Stimulated activated effector memory CD8-positive, alpha-beta T cell treated with anti-CD3 and anti-CD28 coated beads, Interleukin-12 subunit alpha, Interleukin-12 subunit beta, amount 100 ng/mL, for 72 hours (primary cell): ENCODE data around the gene SMIM8.

Experiments used
- ATAC-seq: fragments of 150-1000 bp; cut with Tn5 transposase; 2 replicates; pipeline ENCODE4 v1.10.0; 2021
- DNase-seq, 2 donors: peaks; one replicate each; pipeline ENCODE4 v3.0.0; 2021 to 2022; ENCODE audit warnings: low spot score in 2 of 2
- H3K27ac Mint-ChIP-seq: one replicate; pipeline ENCODE4 v1.8.0; 2022; ENCODE audit warnings: mild to moderate bottlenecking, mixed read lengths
- H3K36me3 Mint-ChIP-seq: one replicate; pipeline ENCODE4 v1.8.0; 2022; ENCODE audit warnings: mild to moderate bottlenecking, mixed read lengths
- H3K4me1 Mint-ChIP-seq: one replicate; pipeline ENCODE4 v1.8.0; 2022; ENCODE audit warnings: mixed read lengths
- H3K4me3 Mint-ChIP-seq: one replicate; pipeline ENCODE4 v1.8.0; 2022; ENCODE audit warnings: mild to moderate bottlenecking, mixed read lengths
- H3K9me3 Mint-ChIP-seq: one replicate; pipeline ENCODE4 v1.8.0; 2022; ENCODE audit warnings: mixed read lengths

Gene SMIM8

DNA sequence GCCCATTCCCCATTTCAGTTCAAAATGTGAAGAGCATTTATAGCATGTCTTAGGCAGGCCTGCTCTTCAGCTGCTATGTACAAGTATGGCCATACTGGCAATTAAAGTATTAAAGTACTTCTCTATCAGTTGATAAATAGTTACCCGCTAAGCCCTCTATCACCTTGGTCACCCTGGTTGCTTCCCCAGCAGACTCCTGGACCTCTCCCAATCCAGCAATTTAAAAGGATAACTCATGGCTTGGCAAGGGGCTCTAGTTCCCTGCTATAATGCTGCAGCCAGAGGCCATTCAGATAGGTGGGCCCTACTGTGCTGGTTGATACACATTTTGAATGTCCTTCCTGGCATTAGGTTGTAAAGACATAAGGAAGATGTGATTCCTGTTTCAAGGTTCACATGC, 29.2 kb downstream of the SMIM8 start:
- Mint-ChIP-seq H3K27ac (no peak overlapping the region), H3K36me3 (no peaks in the 10 kb centered on the region), H3K9me3 (no peaks in the 10 kb centered on the region), H3K4me3 (no peak overlapping the region), H3K4me1 (no peaks in the 10 kb centered on the region)
- DNase-seq = no peak
- ATAC-seq = no peak

GRCh38 chr6:87356181-87356580, 33.8 kb downstream of the SMIM8 start:
- H3K4me1 Mint-ChIP-seq = no peaks in the 10 kb centered on the region
- H3K36me3 Mint-ChIP-seq = no peaks in the 10 kb centered on the region
- no peak for DNase-seq

GRCh38 chr6:87357479-87358196, 35.2 kb downstream of the SMIM8 start:
- no peaks in the 10 kb centered on the region for H3K4me1 Mint-ChIP-seq
- no peak overlapping the region for H3K4me3 Mint-ChIP-seq
- no peaks in the 10 kb centered on the region for H3K36me3 Mint-ChIP-seq
- ATAC-seq (no peak), DNase-seq (no peak)
- no peak overlapping the region for H3K27ac Mint-ChIP-seq
- H3K9me3 Mint-ChIP-seq = no peaks in the 10 kb centered on the region

More at GRCh38 chr6:87356181-87356580, 33.8 kb downstream of the SMIM8 start:
- H3K9me3 Mint-ChIP-seq = no peaks in the 10 kb centered on the region
- H3K27ac Mint-ChIP-seq = no peak overlapping the region
- ATAC-seq = no peak
- H3K4me3 Mint-ChIP-seq = no peak overlapping the region

DNA sequence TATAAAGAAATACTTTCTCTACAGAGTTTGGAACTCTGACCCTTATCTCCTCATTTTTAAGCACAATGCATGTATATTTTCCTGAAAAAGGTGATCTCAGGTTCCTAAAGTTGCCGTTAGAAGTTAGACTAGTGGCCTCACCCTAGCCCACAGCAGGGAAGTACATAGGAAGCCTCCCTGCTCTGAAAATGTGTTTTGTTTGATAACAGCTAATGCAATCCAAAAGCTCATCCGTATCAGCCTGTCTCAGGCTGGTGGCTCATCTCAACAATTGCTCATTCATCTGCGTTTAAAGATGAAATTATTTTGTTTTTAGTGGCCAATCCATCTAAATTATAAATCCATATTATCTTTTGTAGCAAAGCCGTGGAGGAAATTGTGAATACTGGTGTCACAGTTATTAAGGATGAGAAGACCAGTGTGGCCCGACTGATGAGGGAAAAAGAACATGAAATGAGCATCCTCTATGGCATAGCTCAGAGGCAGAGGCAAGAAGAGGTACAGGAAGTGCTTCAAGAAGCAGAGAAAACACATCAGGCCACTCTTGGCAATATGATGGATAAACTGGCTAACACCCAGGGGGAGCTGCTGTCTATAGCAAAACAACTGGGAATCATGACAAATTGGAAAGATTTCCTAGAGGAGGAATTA, 42.3 kb downstream of the SMIM8 start:
- Mint-ChIP-seq H3K4me1 (no peaks in the 10 kb centered on the region), H3K36me3 (no peaks in the 10 kb centered on the region), H3K9me3 (peaks cover 3% of the 10 kb centered on the region), H3K4me3 (no peak overlapping the region), H3K27ac (no peak overlapping the region)
- no peak for DNase-seq
- no peak for ATAC-seq

DNA sequence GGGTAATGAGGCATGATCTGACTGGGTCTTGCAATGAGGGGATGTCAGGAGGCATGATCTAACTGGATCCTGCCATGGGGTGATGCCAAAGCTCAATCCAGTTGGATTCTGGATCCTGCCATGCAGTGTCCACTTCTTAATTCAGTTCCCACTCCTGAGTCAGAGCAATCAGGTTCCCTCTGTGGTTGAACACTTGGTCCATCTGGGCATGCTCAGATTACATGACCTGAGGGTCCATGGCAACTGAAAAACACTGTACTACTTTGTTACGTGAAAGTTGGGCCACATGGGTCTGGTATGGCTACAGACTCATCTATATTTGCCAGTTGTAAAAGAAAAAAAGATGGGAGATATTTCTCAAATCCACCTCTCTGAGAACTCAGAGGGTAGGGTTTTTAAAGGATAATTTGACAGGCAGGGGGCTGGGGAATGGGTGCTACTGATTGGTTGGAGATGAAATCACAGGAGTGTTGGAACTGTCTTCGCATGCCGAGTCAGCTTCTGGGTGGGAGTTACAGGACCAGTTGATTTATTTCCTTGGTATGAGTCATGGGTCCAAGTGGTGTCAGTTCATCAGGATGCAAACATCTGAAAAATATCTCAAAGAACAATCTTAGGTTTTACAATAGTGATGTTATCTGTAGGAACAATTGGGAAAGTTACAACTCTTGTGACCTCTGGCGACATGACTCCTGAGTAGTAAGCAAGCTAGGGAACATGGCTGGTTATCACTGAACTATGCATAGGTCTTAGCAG, 43.9 kb downstream of the SMIM8 start:
- H3K27ac Mint-ChIP-seq = peak overlapping the region; percentile 20

GRCh38 chr6:87366899-87367298, 44.5 kb downstream of the SMIM8 start:
- DNase-seq (no peak), ATAC-seq (no peak)
- Mint-ChIP-seq H3K27ac (no peak overlapping the region), H3K9me3 (peaks cover 3% of the 10 kb centered on the region), H3K36me3 (no peaks in the 10 kb centered on the region), H3K4me3 (no peak overlapping the region), H3K4me1 (no peaks in the 10 kb centered on the region)

More for the DNA sequence above, 43.9 kb downstream of the SMIM8 start:
- H3K9me3 Mint-ChIP-seq = peaks cover 3% of the 10 kb centered on the region
- DNase-seq (no peak), ATAC-seq (no peak)
- no peak overlapping the region for H3K4me3 Mint-ChIP-seq
- no peaks in the 10 kb centered on the region for H3K36me3 Mint-ChIP-seq
- no peaks in the 10 kb centered on the region for H3K4me1 Mint-ChIP-seq

DNA sequence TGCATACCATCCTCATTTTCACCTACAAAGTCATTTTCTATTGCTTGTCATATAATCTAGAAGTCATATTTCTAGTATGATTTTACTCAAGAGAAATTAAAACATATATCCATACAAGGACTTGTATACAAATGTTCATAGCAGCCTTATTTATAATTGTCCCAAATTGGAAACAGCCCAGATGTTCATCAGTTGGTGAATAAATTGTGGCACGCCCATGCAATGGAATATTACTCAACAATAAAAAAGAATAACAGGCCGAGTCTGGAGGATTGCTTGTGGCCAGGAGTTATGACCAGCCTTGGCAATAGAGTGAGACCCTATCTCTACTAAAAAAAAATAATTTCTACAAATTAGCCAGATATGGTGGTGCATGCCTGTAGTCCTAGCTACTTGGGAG, 51.0 kb downstream of the SMIM8 start:
- DNase-seq = no peak
- no peak for ATAC-seq
- no peak overlapping the region for H3K4me3 Mint-ChIP-seq
- no peaks in the 10 kb centered on the region for H3K36me3 Mint-ChIP-seq
- no peak overlapping the region for H3K27ac Mint-ChIP-seq
- H3K9me3 Mint-ChIP-seq = no peaks in the 10 kb centered on the region
- no peaks in the 10 kb centered on the region for H3K4me1 Mint-ChIP-seq

DNA sequence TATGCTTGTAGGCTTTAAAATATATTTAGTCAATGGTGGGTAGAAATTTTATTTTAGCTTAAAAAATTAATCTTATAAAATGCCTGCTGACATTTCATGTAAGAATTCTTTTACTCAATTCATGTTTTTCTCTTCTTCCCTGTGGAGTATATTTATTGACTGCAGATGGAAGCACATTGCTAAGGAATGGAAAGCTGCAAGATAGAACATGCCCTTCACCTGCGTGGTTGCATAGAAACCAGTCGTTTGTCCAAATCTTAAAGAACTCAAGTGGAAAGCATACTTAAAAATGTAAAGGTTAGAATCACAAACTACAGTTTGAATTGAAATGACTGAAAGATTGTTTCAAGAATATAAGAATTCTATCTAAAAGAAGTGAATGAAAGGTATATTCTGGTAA, 52.9 kb downstream of the SMIM8 start:
- no peak for ATAC-seq
- Mint-ChIP-seq H3K4me1 (no peaks in the 10 kb centered on the region), H3K9me3 (no peaks in the 10 kb centered on the region)

DNA sequence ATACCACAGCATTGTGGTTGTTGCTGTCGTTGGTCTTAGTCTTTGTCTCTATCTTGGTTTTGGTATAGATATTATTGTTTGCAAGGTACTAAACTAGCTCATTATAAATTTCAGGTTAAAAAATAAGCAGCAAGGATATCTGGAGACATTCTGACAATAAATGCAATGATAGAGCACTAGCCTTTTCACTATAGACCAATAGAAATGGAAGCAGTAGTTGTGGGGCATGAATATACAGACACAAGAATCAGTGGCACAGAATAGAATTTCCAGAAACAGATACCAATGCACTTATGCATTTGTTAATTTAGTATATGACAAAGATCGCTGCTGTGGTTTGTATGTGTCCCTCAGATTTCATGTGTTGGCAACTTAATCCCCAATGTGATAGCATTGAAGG, 54.3 kb downstream of the SMIM8 start:
- Mint-ChIP-seq H3K36me3 (no peaks in the 10 kb centered on the region), H3K4me1 (no peaks in the 10 kb centered on the region), H3K4me3 (no peak overlapping the region), H3K9me3 (no peaks in the 10 kb centered on the region), H3K27ac (no peak overlapping the region)
- ATAC-seq (no peak), DNase-seq (no peak)

More for the DNA sequence above, 52.9 kb downstream of the SMIM8 start:
- Mint-ChIP-seq H3K4me3 (no peak overlapping the region), H3K36me3 (no peaks in the 10 kb centered on the region), H3K27ac (no peak overlapping the region)
- no peak for DNase-seq

DNA sequence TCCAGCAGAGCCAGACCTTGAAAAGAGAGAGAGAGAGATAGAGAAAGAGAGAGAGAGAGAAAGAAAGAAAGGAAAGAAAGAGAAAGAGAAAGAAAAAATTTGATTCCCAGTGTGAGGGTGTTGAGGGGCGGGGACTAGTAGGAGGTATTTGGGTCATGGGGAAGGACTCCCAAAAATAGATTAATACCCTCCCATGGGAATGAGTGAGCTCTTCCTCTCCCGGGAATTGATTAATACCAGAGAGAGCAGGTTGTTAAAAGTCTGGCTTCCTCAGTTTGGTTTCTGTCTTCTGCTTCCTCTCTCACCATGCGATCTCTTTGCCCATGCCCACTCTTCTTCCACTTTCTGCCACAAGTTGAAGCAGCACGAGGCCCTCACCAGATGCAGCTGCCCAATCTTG, 56.6 kb downstream of the SMIM8 start:
- ATAC-seq (no peak), DNase-seq (no peak)
- H3K4me1 Mint-ChIP-seq = no peaks in the 10 kb centered on the region
- H3K36me3 Mint-ChIP-seq = no peaks in the 10 kb centered on the region
- no peaks in the 10 kb centered on the region for H3K9me3 Mint-ChIP-seq
- H3K27ac Mint-ChIP-seq = no peak overlapping the region
- H3K4me3 Mint-ChIP-seq = no peak overlapping the region

- no peak for DNase-seq
- Mint-ChIP-seq H3K27ac (no peak overlapping the region), H3K4me3 (no peak overlapping the region), H3K4me1 (no peaks in the 10 kb centered on the region), H3K36me3 (no peaks in the 10 kb centered on the region), H3K9me3 (no peaks in the 10 kb centered on the region)
- no peak for ATAC-seq
Measured at GRCh38 chr6:87382861-87383260, 60.5 kb downstream of the SMIM8 start.

GRCh38 chr6:87384038-87384437, 61.6 kb downstream of the SMIM8 start:
- no peaks in the 10 kb centered on the region for H3K4me1 Mint-ChIP-seq
- no peaks in the 10 kb centered on the region for H3K36me3 Mint-ChIP-seq
- H3K27ac Mint-ChIP-seq = no peak overlapping the region

GRCh38 chr6:87384449-87384848, 62.1 kb downstream of the SMIM8 start:
- DNase-seq (no peak), ATAC-seq (no peak)
- H3K4me1 Mint-ChIP-seq = no peaks in the 10 kb centered on the region
- no peak overlapping the region for H3K4me3 Mint-ChIP-seq
- H3K36me3 Mint-ChIP-seq = no peaks in the 10 kb centered on the region
- no peaks in the 10 kb centered on the region for H3K9me3 Mint-ChIP-seq
- no peak overlapping the region for H3K27ac Mint-ChIP-seq

More at GRCh38 chr6:87384038-87384437, 61.6 kb downstream of the SMIM8 start:
- ATAC-seq (no peak), DNase-seq (no peak)
- no peaks in the 10 kb centered on the region for H3K9me3 Mint-ChIP-seq
- H3K4me3 Mint-ChIP-seq = no peak overlapping the region

DNA sequence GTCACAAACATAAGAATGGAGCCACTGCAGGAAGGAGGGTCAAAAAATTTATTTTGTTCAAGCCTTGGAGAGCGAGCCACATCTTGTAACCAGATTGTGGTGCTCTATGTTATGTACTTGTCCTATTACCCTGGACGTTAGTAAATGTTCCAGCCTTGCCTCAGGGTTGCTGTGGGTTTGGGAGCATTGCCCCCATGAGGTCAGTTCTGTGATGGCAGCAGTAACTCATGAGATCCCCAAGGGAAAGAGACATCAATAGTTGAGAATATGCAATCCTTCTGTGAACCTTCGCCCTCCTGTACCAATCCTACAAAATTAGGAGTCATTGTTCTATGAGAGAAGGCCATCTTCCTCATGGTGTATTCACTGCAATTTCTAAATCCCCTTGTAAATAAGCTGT, 68.9 kb downstream of the SMIM8 start:
- Mint-ChIP-seq H3K9me3 (no peaks in the 10 kb centered on the region), H3K27ac (no peak overlapping the region), H3K4me1 (peaks cover 5% of the 10 kb centered on the region), H3K36me3 (no peaks in the 10 kb centered on the region), H3K4me3 (no peak overlapping the region)
- no peak for ATAC-seq
- no peak for DNase-seq
